ENCODE measurements around the gene PHTF2.

The PHTF2 gene

DNA sequence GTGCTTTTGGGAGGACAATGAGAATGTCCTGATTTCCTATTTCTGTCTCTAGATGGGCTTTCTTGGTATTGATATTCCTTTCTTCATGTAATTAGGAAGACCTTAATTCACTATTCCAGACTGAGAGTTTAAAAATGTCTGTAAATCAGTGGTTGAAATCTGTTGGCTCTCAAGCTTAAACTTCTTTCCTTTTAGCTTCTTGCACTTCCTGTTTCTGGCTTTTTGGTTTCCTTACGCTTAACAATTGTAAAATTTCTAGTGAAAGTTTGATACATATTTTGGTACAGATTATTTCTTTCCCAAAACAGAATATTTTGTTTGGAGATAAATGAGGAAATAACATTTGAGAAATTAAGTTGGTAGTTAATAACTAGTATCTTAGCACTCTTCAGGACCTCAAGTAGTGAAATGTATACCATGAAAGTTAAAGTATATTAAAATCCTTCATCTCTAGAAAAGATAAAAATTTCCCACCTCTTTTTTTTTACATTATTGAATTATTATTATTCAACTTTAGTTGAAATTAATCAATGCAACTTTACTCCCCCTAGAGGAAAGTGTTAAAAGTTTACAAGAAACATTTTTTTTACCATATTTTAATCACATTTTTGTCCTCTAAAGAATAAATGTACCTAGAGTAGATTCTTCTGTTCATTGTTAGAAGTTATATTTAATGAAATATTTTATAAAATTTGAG, 137.2 kb downstream of the PHTF2 start:
- no peak overlapping the region for H3K4me3 ChIP-seq (ENCODE audit: low read depth, low read length)
- POLR2A ChIA-PET, result no interaction called here
- CTCF ChIA-PET, result interaction anchor here (0.6 to 2.7 kb wide), 7 partner anchors 13 to 286 kb away, joined by 3 to 13 read pairs (median 4); no protein-coding TSS in a partner anchor

DNA sequence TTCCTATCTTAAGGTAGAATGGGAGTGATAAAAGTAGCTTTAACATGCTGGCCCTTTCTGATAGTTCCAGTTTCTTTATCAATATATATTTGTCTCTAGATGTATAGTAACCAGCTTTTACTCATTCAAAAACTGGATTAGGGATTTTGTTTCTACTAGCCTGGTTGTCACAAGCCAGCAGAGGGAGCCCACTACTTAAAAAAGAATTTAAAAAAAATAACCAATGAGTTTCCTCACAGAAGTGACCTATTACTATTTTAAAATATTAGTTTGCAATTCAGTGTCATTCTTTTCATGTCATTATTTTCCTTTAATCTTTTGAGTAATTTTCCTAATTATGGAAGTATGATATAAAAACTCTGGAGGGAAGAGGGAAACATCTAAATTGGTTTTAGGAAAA, 142.1 kb downstream of the PHTF2 start:
- H3K4me1 ChIP-seq (ENCODE audit: control insufficient read depth, insufficient read depth, low read length), result no peaks in the 10 kb centered on the region
- H3K36me3 ChIP-seq (ENCODE audit: control insufficient read depth in 2 of 2, insufficient read depth in 1 of 2, low read length in 2 of 2), result peaks cover 0 to 4% of the 10 kb centered on the region in 2 experiments; a peak in 2 of 3 replicates
- no peak for TF ChIP-seq ZNF24 (tag by site-specific recombination; IDR thresholded peaks at IDR 0.05)
- TF ChIP-seq ZNF654 (tag by site-specific recombination; IDR thresholded peaks at IDR 0.05; ENCODE audit: low read depth), result peak; percentile 55
- TF ChIP-seq, protein P1, sequence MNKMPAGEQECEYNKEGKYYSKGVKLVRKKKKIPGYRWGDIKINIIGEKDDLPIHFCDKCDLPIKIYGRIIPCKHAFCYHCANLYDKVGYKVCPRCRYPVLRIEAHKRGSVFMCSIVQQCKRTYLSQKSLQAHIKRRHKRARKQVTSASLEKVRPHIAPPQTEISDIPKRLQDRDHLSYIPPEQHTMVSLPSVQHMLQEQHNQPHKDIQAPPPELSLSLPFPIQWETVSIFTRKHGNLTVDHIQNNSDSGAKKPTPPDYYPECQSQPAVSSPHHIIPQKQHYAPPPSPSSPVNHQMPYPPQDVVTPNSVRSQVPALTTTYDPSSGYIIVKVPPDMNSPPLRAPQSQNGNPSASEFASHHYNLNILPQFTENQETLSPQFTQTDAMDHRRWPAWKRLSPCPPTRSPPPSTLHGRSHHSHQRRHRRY (tag by site-specific recombination; IDR thresholded peaks at IDR 0.05), result no peak
- TF ChIP-seq ZNF521 (tag by site-specific recombination; IDR thresholded peaks at IDR 0.05), result no peak
- no peaks in the 10 kb centered on the region for H3K9me3 ChIP-seq (ENCODE audit: control insufficient read depth, insufficient read depth, low read depth, low read length)
- ChIA-PET CTCF (interaction anchor here (0.6 to 1.8 kb wide), 12 partner anchors 24 to 1084 kb away, joined by 3 to 8 read pairs (median 4); no protein-coding TSS in a partner anchor), POLR2A (no interaction called here)
- no peak overlapping the region for H3K27ac ChIP-seq (ENCODE audit: extremely low read depth, low read depth, low read length)
- no peak overlapping the region for H3K4me3 ChIP-seq (ENCODE audit: low read depth, low read length)

More for the DNA sequence above, 137.2 kb downstream of the PHTF2 start:
- Histone ChIP-seq H3K4me1 (ENCODE audit: control insufficient read depth, insufficient read depth, low read length) (peaks cover 2% of the 10 kb centered on the region; the same call in 1 of the 2 replicates), H3K9me3 (ENCODE audit: control insufficient read depth, insufficient read depth, low read depth, low read length) (no peaks in the 10 kb centered on the region), H3K27ac (ENCODE audit: extremely low read depth, low read depth, low read length) (no peak overlapping the region), H3K36me3 (ENCODE audit: control insufficient read depth in 2 of 2, insufficient read depth in 1 of 2, low read length in 2 of 2) (no peaks in the 10 kb centered on the region)
- TF ChIP-seq, protein P2, sequence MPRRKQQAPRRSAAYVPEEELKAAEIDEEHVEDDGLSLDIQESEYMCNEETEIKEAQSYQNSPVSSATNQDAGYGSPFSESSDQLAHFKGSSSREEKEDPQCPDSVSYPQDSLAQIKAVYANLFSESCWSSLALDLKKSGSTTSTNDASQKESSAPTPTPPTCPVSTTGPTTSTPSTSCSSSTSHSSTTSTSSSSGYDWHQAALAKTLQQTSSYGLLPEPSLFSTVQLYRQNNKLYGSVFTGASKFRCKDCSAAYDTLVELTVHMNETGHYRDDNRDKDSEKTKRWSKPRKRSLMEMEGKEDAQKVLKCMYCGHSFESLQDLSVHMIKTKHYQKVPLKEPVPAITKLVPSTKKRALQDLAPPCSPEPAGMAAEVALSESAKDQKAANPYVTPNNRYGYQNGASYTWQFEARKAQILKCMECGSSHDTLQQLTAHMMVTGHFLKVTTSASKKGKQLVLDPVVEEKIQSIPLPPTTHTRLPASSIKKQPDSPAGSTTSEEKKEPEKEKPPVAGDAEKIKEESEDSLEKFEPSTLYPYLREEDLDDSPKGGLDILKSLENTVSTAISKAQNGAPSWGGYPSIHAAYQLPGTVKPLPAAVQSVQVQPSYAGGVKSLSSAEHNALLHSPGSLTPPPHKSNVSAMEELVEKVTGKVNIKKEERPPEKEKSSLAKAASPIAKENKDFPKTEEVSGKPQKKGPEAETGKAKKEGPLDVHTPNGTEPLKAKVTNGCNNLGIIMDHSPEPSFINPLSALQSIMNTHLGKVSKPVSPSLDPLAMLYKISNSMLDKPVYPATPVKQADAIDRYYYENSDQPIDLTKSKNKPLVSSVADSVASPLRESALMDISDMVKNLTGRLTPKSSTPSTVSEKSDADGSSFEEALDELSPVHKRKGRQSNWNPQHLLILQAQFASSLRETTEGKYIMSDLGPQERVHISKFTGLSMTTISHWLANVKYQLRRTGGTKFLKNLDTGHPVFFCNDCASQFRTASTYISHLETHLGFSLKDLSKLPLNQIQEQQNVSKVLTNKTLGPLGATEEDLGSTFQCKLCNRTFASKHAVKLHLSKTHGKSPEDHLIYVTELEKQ (tag by site-specific recombination; IDR thresholded peaks at IDR 0.05; ENCODE audit: borderline replicate concordance), result no peak
- no peak for TF ChIP-seq ZNF677 (tag by site-specific recombination; IDR thresholded peaks at IDR 0.05)
- TF ChIP-seq ZNF521 (tag by site-specific recombination; IDR thresholded peaks at IDR 0.05), result no peak
- no peak for TF ChIP-seq ZNF571 (tag by site-specific recombination; IDR thresholded peaks at IDR 0.05)
- no peak for TF ChIP-seq ZNF561 (tag by site-specific recombination; IDR thresholded peaks at IDR 0.05; ENCODE audit: borderline replicate concordance)
- TF ChIP-seq, protein P3, sequence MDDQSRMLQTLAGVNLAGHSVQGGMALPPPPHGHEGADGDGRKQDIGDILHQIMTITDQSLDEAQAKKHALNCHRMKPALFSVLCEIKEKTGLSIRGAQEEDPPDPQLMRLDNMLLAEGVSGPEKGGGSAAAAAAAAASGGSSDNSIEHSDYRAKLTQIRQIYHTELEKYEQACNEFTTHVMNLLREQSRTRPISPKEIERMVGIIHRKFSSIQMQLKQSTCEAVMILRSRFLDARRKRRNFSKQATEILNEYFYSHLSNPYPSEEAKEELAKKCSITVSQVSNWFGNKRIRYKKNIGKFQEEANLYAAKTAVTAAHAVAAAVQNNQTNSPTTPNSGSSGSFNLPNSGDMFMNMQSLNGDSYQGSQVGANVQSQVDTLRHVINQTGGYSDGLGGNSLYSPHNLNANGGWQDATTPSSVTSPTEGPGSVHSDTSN (CRISPR knock-in tag; IDR thresholded peaks at IDR 0.05), result no peak
- no peak for TF ChIP-seq ZNF670 (tag by site-specific recombination; IDR thresholded peaks at IDR 0.05; ENCODE audit: low read depth)
- TF ChIP-seq, protein P4, sequence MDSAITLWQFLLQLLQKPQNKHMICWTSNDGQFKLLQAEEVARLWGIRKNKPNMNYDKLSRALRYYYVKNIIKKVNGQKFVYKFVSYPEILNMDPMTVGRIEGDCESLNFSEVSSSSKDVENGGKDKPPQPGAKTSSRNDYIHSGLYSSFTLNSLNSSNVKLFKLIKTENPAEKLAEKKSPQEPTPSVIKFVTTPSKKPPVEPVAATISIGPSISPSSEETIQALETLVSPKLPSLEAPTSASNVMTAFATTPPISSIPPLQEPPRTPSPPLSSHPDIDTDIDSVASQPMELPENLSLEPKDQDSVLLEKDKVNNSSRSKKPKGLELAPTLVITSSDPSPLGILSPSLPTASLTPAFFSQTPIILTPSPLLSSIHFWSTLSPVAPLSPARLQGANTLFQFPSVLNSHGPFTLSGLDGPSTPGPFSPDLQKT (IDR thresholded peaks at IDR 0.05; ENCODE audit: borderline replicate concordance, low read depth, low read length), result no peak

DNA sequence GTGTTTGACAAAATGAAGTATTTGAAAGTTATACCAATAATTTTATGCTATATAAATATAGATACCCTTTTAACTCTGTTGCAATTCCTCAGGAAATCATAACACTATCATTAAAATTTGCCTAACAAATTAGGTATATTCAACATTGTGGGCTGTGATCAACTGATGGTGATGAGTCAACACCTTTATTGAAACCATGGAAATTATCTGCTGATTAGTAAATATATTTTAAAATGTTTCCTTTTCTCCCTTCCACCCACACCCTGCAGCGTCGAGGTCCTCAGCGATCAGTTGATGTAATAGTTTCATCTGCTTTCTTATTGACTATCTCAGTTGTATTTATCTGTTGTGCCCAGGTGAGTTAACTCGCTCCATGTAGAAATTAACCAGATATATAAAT, 143.9 kb downstream of the PHTF2 start:
- ChIA-PET POLR2A (no interaction called here), CTCF (no interaction called here)
- H3K27ac ChIP-seq (ENCODE audit: extremely low read depth, low read depth, low read length), result no peak overlapping the region
- no peaks in the 10 kb centered on the region for H3K4me1 ChIP-seq (ENCODE audit: control insufficient read depth, insufficient read depth, low read length)
- H3K36me3 ChIP-seq (ENCODE audit: control insufficient read depth in 2 of 2, insufficient read depth in 1 of 2, low read length in 2 of 2), result peaks cover 0 to 4% of the 10 kb centered on the region in 2 experiments; a peak in 2 of 3 replicates
- H3K4me3 ChIP-seq (ENCODE audit: low read depth, low read length), result no peak overlapping the region
- no peaks in the 10 kb centered on the region for H3K9me3 ChIP-seq (ENCODE audit: control insufficient read depth, insufficient read depth, low read depth, low read length)
- TF ChIP-seq ZBTB17 (tag by site-specific recombination; IDR thresholded peaks at IDR 0.05) (no peak), ZNF324 (tag by site-specific recombination; IDR thresholded peaks at IDR 0.05) (no peak), OVOL3 (tag by site-specific recombination; IDR thresholded peaks at IDR 0.05) (no peak), ZNF140 (tag by site-specific recombination; IDR thresholded peaks at IDR 0.05) (no peak), ZNF16 (tag by site-specific recombination; IDR thresholded peaks at IDR 0.05; ENCODE audit: low read depth) (no peak), ZNF23 (tag by site-specific recombination; IDR thresholded peaks at IDR 0.05; ENCODE audit: borderline replicate concordance) (no peak), ZNF571 (tag by site-specific recombination; IDR thresholded peaks at IDR 0.05) (no peak)
- TF ChIP-seq, protein P5, sequence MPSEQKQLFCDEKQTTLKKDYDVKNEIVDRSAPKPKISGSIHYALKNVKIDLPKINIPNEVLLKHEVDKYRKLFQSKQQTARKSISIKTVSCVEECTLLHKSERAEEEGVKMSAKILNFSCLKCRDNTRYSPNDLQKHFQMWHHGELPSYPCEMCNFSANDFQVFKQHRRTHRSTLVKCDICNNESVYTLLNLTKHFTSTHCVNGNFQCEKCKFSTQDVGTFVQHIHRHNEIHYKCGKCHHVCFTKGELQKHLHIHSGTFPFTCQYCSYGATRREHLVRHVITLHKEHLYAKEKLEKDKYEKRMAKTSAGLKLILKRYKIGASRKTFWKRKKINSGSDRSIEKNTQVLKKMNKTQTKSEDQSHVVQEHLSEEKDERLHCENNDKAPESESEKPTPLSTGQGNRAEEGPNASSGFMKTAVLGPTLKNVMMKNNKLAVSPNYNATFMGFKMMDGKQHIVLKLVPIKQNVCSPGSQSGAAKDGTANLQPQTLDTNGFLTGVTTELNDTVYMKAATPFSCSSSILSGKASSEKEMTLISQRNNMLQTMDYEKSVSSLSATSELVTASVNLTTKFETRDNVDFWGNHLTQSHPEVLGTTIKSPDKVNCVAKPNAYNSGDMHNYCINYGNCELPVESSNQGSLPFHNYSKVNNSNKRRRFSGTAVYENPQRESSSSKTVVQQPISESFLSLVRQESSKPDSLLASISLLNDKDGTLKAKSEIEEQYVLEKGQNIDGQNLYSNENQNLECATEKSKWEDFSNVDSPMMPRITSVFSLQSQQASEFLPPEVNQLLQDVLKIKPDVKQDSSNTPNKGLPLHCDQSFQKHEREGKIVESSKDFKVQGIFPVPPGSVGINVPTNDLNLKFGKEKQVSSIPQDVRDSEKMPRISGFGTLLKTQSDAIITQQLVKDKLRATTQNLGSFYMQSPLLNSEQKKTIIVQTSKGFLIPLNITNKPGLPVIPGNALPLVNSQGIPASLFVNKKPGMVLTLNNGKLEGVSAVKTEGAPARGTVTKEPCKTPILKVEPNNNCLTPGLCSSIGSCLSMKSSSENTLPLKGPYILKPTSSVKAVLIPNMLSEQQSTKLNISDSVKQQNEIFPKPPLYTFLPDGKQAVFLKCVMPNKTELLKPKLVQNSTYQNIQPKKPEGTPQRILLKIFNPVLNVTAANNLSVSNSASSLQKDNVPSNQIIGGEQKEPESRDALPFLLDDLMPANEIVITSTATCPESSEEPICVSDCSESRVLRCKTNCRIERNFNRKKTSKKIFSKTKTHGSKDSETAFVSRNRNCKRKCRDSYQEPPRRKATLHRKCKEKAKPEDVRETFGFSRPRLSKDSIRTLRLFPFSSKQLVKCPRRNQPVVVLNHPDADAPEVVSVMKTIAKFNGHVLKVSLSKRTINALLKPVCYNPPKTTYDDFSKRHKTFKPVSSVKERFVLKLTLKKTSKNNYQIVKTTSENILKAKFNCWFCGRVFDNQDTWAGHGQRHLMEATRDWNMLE (tag by site-specific recombination; conservative IDR thresholded peaks at IDR 0.05; ENCODE audit: low read depth), result no peak
